Measurements from ENCODE around the gene HABP2.

Gene HABP2

DNA sequence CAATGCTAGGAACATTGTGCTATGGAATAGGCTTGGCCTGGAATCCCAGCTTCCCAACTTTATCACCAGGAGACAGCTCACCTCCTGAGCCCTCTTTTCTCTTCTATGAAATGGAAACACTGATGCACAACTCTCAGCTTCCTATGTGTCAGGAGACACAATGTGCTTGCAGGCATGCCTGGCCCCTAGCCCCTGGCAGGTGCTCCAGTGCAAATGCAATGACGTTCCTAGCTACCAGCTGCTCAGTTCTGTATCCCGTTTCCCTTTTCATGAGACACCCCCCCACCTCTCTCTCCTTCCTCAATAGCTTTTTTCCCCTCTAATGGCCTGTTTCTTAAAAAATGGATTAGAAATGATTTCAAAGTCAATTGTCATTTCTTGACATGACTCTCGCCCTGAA, 30.7 kb downstream of the HABP2 start:
- TF ChIP-seq, protein P1, sequence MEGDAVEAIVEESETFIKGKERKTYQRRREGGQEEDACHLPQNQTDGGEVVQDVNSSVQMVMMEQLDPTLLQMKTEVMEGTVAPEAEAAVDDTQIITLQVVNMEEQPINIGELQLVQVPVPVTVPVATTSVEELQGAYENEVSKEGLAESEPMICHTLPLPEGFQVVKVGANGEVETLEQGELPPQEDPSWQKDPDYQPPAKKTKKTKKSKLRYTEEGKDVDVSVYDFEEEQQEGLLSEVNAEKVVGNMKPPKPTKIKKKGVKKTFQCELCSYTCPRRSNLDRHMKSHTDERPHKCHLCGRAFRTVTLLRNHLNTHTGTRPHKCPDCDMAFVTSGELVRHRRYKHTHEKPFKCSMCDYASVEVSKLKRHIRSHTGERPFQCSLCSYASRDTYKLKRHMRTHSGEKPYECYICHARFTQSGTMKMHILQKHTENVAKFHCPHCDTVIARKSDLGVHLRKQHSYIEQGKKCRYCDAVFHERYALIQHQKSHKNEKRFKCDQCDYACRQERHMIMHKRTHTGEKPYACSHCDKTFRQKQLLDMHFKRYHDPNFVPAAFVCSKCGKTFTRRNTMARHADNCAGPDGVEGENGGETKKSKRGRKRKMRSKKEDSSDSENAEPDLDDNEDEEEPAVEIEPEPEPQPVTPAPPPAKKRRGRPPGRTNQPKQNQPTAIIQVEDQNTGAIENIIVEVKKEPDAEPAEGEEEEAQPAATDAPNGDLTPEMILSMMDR (IDR thresholded peaks at IDR 0.05; ENCODE audit: low read depth, low read length) = no peak
- DNase-seq (ENCODE audit: low read depth in 2 of 2) = no peak
- H3K4me3 ChIP-seq (replicated peaks in 1 of 2; ENCODE audit: low read depth in 2 of 2, low read length in 2 of 2) = no peak overlapping the region

DNA sequence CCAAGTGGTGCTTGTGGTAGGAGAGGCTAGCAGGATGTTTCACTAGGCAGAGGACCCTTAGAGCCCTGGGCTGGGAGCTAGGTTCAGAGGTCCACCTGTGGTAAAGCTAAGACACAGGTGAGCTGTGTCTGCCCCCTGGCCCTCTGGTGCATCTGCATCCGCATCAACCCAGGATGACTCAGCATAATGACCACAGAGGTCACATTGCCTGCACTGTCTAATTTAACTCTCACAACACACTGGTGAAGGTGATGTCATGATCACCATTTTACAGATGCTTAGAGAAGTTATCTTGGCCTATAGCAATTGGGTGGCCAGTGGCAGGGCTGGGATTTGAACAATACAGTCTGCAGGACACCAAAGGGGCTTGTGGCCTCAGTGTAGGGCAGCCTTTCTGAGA, 33.1 kb downstream of the HABP2 start:
- TF ChIP-seq, protein P1 (IDR thresholded peaks at IDR 0.05; ENCODE audit: low read depth, low read length) = no peak
- no peak for DNase-seq (ENCODE audit: low read depth in 2 of 2)

DNA sequence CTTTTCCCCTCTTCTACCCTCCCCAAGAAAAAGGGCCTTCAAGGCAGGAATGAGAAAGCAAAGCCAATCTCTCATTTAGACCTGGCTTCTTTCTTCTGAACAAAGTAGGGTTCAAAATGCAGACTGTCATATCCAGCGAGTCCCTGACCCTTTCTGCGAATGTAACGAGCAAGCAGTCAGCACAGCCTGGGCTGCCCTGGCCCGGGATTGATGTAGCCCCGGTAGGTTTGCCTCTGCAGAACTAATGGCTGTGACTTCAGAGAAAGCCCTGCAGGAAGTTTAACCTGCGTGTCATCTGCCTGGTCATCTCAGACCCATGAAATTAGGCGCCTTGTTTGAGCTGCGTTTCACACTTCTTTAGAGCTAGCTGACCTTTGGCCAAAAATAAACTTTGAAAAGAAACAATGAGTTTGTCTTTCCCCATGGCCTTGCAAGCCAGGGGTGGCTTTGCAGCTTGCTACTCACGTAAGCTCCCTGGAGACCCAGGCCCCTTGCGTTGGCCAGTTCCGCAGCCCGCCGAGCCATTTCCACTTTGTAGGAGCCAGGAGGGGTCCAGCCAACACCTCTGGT, 36.4 kb downstream of the HABP2 start:
- TF ChIP-seq, protein P1 (IDR thresholded peaks at IDR 0.05; ENCODE audit: low read depth, low read length) = no peak
- H3K4me3 ChIP-seq (replicated peaks in 1 of 2; ENCODE audit: low read depth in 2 of 2, low read length in 2 of 2) = no peak overlapping the region
- DNase-seq (ENCODE audit: low read depth in 2 of 2) = no peak

More for the DNA sequence above, 33.1 kb downstream of the HABP2 start:
- H3K4me3 ChIP-seq (replicated peaks in 1 of 2; ENCODE audit: low read depth in 2 of 2, low read length in 2 of 2) = no peak overlapping the region

DNA sequence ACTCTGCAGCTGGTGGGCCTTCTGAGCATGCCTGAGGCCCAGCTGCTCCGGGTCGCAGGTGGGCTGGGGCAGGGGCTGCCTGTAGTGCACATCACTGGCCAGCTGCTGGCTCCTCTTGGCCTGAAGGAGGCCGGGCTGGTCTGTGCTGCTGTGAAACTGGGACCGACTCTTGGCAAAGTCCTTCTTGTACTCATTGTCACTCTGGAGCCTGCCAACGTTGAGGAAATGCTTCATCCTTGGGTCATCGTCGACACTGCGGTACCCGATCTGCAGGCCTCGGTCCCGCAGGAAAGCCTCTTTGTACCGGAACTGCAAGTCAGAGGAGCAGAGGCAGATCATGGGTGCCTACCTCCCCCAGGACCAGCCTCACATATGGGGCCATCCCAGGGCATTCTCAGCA, 37.7 kb downstream of the HABP2 start:
- H3K4me3 ChIP-seq (replicated peaks in 1 of 2; ENCODE audit: low read depth in 2 of 2, low read length in 2 of 2) = no peak overlapping the region
- TF ChIP-seq, protein P1 (IDR thresholded peaks at IDR 0.05; ENCODE audit: low read depth, low read length) = no peak
- DNase-seq (ENCODE audit: low read depth in 2 of 2) = no peak

DNA sequence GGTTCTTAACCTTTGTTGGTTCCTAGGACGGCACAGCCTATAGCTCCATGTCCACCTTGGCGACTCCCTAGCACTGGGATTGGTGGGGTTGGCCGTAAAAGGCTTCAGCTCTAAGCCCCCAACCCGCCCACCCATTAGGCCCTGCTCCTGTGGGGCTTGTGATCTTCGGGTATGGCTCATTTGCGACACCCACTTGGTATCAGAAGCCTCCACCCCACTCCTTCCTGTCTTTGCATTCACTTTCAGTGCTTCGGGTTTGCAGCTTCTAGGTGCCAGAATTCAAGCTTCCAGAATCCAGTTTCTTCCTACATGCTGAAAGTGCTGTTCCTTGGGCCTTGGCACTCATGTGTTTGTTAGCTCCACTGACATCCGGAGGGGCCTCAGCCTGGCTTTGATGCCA, 39.5 kb downstream of the HABP2 start:
- TF ChIP-seq, protein P1 (IDR thresholded peaks at IDR 0.05; ENCODE audit: low read depth, low read length) = no peak
- DNase-seq (ENCODE audit: low read depth in 2 of 2) = no peak
- no peak overlapping the region for H3K4me3 ChIP-seq (replicated peaks in 1 of 2; ENCODE audit: low read depth in 2 of 2, low read length in 2 of 2)

DNA sequence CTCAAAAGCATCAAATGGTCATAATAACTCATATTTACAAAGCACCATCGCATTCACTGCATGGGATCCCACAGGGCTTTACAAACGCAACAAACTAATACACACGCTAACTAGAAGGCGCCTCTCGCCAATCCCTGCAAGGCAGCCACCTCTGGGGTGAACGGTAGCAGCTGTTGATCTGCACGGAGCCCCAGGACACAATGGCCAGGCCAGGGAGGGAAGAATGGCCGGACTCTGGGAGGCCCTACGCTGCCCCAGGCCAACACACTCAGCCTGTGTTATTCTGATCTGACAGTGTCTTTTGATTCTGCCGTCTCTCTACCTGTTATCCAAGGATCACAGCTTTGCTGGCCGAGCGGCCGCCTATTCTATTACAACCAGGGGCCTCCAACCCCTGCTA, 41.8 kb downstream of the HABP2 start:
- DNase-seq (ENCODE audit: low read depth in 2 of 2) = no peak
- H3K4me3 ChIP-seq (replicated peaks in 1 of 2; ENCODE audit: low read depth in 2 of 2, low read length in 2 of 2) = no peak overlapping the region
- TF ChIP-seq, protein P1 (IDR thresholded peaks at IDR 0.05; ENCODE audit: low read depth, low read length) = no peak

DNA sequence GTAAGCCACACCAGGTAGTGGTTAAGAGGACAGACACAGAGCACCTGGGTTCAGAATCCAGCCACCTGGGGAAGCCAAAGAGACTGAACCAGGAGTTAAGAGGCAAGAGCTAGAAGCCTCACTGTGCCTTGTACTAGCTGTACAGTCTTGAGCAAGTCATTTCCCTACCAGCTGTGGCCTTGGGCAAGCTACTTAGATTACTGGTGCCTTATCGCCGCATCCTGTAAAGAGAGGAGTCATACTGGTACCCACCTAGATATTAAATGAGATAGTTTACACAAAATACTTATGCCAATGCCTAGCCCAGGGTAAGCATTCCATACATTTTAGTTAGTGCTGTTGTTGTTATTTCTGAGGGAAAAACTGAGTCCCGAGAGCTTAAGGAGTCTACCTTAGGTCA, 47.7 kb downstream of the HABP2 start:
- TF ChIP-seq, protein P1 (IDR thresholded peaks at IDR 0.05; ENCODE audit: low read depth, low read length) = no peak
- H3K4me3 ChIP-seq (replicated peaks in 1 of 2; ENCODE audit: low read depth in 2 of 2, low read length in 2 of 2) = no peak overlapping the region
- DNase-seq (ENCODE audit: low read depth in 2 of 2) = no peak

Measured in cardiac fibroblast (primary cell).